A549 (cell line): ENCODE measurements around the gene NPY5R. TPM values are rescaled to one million over a fixed set of nuclear protein-coding genes. Genes with fewer than 3 reads are reported as not detected.

ENCODE experiments used
- ATAC-seq, 2 experiments: fragments of 200-7000 bp in 1 of 2; fragments of >200 bp in 1 of 2; cut with Nextera tagmentation in 1 of 2; cut with Tn5 transposase in 1 of 2; 3 replicates each; pipeline versions ENCODE4 v1.8.0 to v1.9.1; 2018 to 2020; ENCODE audit warnings: mild to moderate bottlenecking in 1 of 2, moderate library complexity in 1 of 2
- CTCF ChIA-PET: fragments of 300-600 bp; sonication (Branson Sonifier 250); formaldehyde crosslinking; extraction: SDS; loops from one replicate; lab custom pipeline; 2021; ENCODE audit warnings: antibody characterized with exemption, inconsistent platforms; lab: Yijun Ruan, JAX
- POLR2A ChIA-PET: fragments of 350-600 bp; formaldehyde crosslinking; extraction: SDS; loops from one replicate; lab custom pipeline; 2021; ENCODE audit warnings: antibody characterized with exemption, inconsistent platforms; lab: Yijun Ruan, JAX
- DNase-seq, 2 experiments: peaks; one replicate each; pipeline versions ENCODE4 v3.0.0 to v3.0.0-alpha.2; 2011 to 2016; ENCODE audit warnings: low read depth in 1 of 2, low spot score in 1 of 2
- FAIRE-seq: peaks from 2 replicates; lab custom pipeline; 2011; peaks lifted over from hg19 to GRCh38; lab: Jason Lieb, UNC
- H3K27ac ChIP-seq, 2 experiments: fragments of >200 bp; sonication (Bioruptor Twin); formaldehyde crosslinking; 3 replicates each; pipeline ENCODE4 v1.5.1; 2016 to 2017
- H3K4me1 ChIP-seq: fragments of >200 bp; sonication (Bioruptor Twin); formaldehyde crosslinking; 3 replicates; pipeline ENCODE4 v1.6.1; 2016
- H3K4me2 ChIP-seq: fragments of >200 bp; sonication (Bioruptor Twin); formaldehyde crosslinking; 3 replicates; pipeline ENCODE4 v1.6.1; 2016
- H3K4me3 ChIP-seq: fragments of >200 bp; sonication (Bioruptor Twin); formaldehyde crosslinking; 3 replicates; pipeline ENCODE4 v1.5.1; 2016
- H3K9me3 ChIP-seq: fragments of >200 bp; sonication (Bioruptor Twin); formaldehyde crosslinking; 3 replicates; pipeline ENCODE4 v1.6.1; 2016
- BCL3 ChIP-seq: fragments of >200 bp; sonication (Bioruptor Twin); formaldehyde crosslinking; IDR thresholded peaks from 3 replicates; pipeline ENCODE4 v1.6.1; 2016
- CBX2 ChIP-seq: fragments of 200-600 bp; sonication (generic); IDR thresholded peaks from 2 replicates; pipeline ENCODE4 v1.6.1; 2016; ENCODE audit warnings: low read depth, mild to moderate bottlenecking, borderline replicate concordance
- CHD2 ChIP-seq: fragments of 150-350 bp; IDR thresholded peaks from 2 replicates; pipeline ENCODE4 v1.6.1; 2014; ENCODE audit warnings: low read length; ENCODE audit not compliant: partially characterized antibody
- EHF ChIP-seq: fragments of 250-450 bp; sonication (Bioruptor Pico); IDR thresholded peaks from 2 replicates; pipeline ENCODE4 v1.5.0; 2020; ENCODE audit warnings: mild to moderate bottlenecking
- EHMT2 ChIP-seq: fragments of 200-600 bp; sonication (generic); IDR thresholded peaks from 2 replicates; pipeline ENCODE4 v1.6.1; 2016; ENCODE audit warnings: antibody characterized with exemption, low read depth, mild to moderate bottlenecking, moderate library complexity
- ESRRA ChIP-seq: fragments of 150-350 bp; IDR thresholded peaks from 2 replicates; pipeline ENCODE4 v1.6.1; 2014; ENCODE audit warnings: mild to moderate bottlenecking, low read length, borderline replicate concordance
- FOXS1 ChIP-seq: fragments of 250-450 bp; sonication (Bioruptor Pico); IDR thresholded peaks from 2 replicates; pipeline ENCODE4 v1.5.0; 2020; ENCODE audit warnings: mild to moderate bottlenecking, moderate library complexity
- JUNB ChIP-seq: fragments of >200 bp; sonication (Bioruptor Twin); formaldehyde crosslinking; IDR thresholded peaks from 2 replicates; pipeline ENCODE4 v1.6.1; 2016
- KDM5A ChIP-seq: fragments of 200-600 bp; sonication (generic); IDR thresholded peaks from 2 replicates; pipeline ENCODE4 v1.6.1; 2016; ENCODE audit warnings: antibody characterized with exemption, mild to moderate bottlenecking
- MAFK ChIP-seq: fragments of 450-650 bp; IDR thresholded peaks from 2 replicates; pipeline ENCODE4 v1.6.1; 2014; ENCODE audit not compliant: partially characterized antibody
- MYC ChIP-seq: IDR thresholded peaks from 2 replicates; pipeline ENCODE4 v1.6.1; 2012; ENCODE audit warnings: mild to moderate bottlenecking, inconsistent platforms, low read length, improper control_type of control experiment, borderline replicate concordance
- NFE2L2 ChIP-seq: fragments of 150-350 bp; conservative IDR thresholded peaks from 2 replicates; pipeline ENCODE4 v1.6.1; 2014; ENCODE audit warnings: low read length
- NR3C1 ChIP-seq: fragments of >200 bp; sonication (Bioruptor Twin); formaldehyde crosslinking; IDR thresholded peaks from 3 replicates; pipeline ENCODE4 v1.6.1; 2017
- POLR2A ChIP-seq: IDR thresholded peaks from 2 replicates; pipeline ENCODE4 v1.6.1; 2012; ENCODE audit warnings: mild to moderate bottlenecking, low read length
- POLR2AphosphoS2 ChIP-seq: conservative IDR thresholded peaks from 2 replicates; pipeline ENCODE4 v1.6.1; 2012; ENCODE audit warnings: low read length, improper control_type of control experiment, inconsistent platforms
- RAD21 ChIP-seq, 2 experiments: fragments of >200 bp in 1 of 2; sonication (Bioruptor Twin) in 1 of 2; formaldehyde crosslinking in 1 of 2; IDR thresholded peaks in 1 of 2; conservative IDR thresholded peaks in 1 of 2; 2 replicates in 1 of 2; 3 replicates in 1 of 2; pipeline ENCODE4 v1.6.1; 2012 to 2018; ENCODE audit warnings: inconsistent platforms in 1 of 2
- RCOR1 ChIP-seq: fragments of 150-350 bp; IDR thresholded peaks from 2 replicates; pipeline ENCODE4 v1.6.1; 2014; ENCODE audit warnings: antibody characterized with exemption, low read length, low read depth
- SREBF2 ChIP-seq: fragments of 450-650 bp; IDR thresholded peaks from 2 replicates; pipeline ENCODE4 v1.6.1; 2014; ENCODE audit warnings: mild to moderate bottlenecking, moderate library complexity
- TFCP2L1 ChIP-seq: fragments of 250-450 bp; sonication (Bioruptor Pico); IDR thresholded peaks from 2 replicates; pipeline ENCODE4 v1.5.0; 2021; ENCODE audit warnings: mild to moderate bottlenecking
- TP53 ChIP-seq: fragments of 250-450 bp; sonication (Bioruptor Pico); IDR thresholded peaks from 2 replicates; pipeline ENCODE4 v1.5.0; 2021; ENCODE audit warnings: mild to moderate bottlenecking, moderate library complexity
- ZC3H11A ChIP-seq: fragments of 450-650 bp; IDR thresholded peaks from 2 replicates; pipeline ENCODE4 v1.6.1; 2014; ENCODE audit warnings: antibody characterized with exemption, mild to moderate bottlenecking
- ZNF302 ChIP-seq: fragments of 250-450 bp; sonication (Bioruptor Pico); IDR thresholded peaks from 2 replicates; pipeline ENCODE4 v1.9.0; 2021; ENCODE audit warnings: inconsistent platforms, mild to moderate bottlenecking, moderate library complexity
- WGBS: methylation state at CpG from one replicate; pipeline ENCODE4 v1.1.6; 2017; ENCODE audit errors: missing lambda C conversion rate; 5-methylcytosine and 5-hydroxymethylcytosine counted together
- polyA plus RNA-seq, 4 experiments: library from polyadenylated mRNA; depleted of rRNA in 3 of 4; stranded (reverse); fragments of >200 nt; fragmentation: RNase III in 1 of 4; extraction: RNeasy Plus Mini Kit Qiagen cat#74134 plus additional on column Dnase treatment in 1 of 4; gene quantifications; 2 replicates in 3 of 4; 3 replicates in 1 of 4; pipeline ENCODE4 v1.2.3, GENCODE V29; 2011 to 2017
- TF ChIP-seq, protein P1 (sequence below): IDR thresholded peaks from 2 replicates; pipeline ENCODE4 v1.6.1; 2012; ENCODE audit warnings: low read depth, borderline replicate concordance
- TF ChIP-seq, protein P2 (sequence below): fragments of 150-350 bp; IDR thresholded peaks from 2 replicates; pipeline ENCODE4 v1.6.1; 2014; ENCODE audit warnings: low read depth, mild to moderate bottlenecking, low read length

Gene NPY5R
- polyA plus RNA-seq, 2 of the 4 experiments (the other 2 are of a cell fraction) = 0.13 TPM; not detected in 1

- no peak for TF ChIP-seq BCL3
- no peak for TF ChIP-seq JUNB
- no peak for TF ChIP-seq ZC3H11A
Measured at GRCh38 chr4:163372029-163372428, 28.3 kb downstream of the NPY5R start (continued).

DNA sequence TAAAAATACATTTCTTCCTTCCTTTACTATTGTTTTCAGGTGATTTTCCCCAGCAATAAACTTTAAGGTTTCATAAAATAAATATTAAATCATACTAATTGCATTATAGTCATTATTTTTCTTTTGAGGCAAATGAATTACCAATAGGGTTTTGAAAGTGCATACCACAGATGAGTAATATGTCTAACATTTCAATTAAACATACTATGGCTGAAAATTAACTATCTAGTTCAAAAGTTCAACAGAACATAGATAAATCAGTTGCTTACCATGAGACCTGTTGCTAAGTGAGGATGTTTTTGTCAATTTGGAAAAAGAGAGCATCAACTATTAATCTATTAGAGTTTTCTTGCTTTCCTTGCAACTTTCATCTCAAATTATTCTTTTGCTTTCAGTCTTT, 35.0 kb downstream of the NPY5R start:
- peak overlapping the region; percentile 36; the same call in 2 of the 3 replicates for H3K4me2 ChIP-seq
- POLR2A ChIA-PET = no interaction called here
- ATAC-seq = no peak
- H3K4me1 ChIP-seq = 0 out of 3 replicates have a peak, but pooled peaks cover 11% of the 10 kb centered on the region
- no peak for TF ChIP-seq TP53 (CRISPR knock-in tag)
- no peak for TF ChIP-seq ESRRA
- TF ChIP-seq MAFK = no peak
- TF ChIP-seq ZNF302 (CRISPR knock-in tag) = no peak
- TF ChIP-seq, protein P1, sequence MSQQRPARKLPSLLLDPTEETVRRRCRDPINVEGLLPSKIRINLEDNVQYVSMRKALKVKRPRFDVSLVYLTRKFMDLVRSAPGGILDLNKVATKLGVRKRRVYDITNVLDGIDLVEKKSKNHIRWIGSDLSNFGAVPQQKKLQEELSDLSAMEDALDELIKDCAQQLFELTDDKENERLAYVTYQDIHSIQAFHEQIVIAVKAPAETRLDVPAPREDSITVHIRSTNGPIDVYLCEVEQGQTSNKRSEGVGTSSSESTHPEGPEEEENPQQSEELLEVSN = no peak
- TF ChIP-seq, protein P2, sequence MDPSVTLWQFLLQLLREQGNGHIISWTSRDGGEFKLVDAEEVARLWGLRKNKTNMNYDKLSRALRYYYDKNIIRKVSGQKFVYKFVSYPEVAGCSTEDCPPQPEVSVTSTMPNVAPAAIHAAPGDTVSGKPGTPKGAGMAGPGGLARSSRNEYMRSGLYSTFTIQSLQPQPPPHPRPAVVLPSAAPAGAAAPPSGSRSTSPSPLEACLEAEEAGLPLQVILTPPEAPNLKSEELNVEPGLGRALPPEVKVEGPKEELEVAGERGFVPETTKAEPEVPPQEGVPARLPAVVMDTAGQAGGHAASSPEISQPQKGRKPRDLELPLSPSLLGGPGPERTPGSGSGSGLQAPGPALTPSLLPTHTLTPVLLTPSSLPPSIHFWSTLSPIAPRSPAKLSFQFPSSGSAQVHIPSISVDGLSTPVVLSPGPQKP = no peak
- TF ChIP-seq FOXS1 = no peak
- no peak for TF ChIP-seq RCOR1
- no peak for TF ChIP-seq POLR2AphosphoS2
- no peak for TF ChIP-seq NR3C1
- TF ChIP-seq KDM5A = no peak
- no peak for TF ChIP-seq EHMT2
- no peak for TF ChIP-seq NFE2L2
- TF ChIP-seq, all 56 proteins: peak for 0
- FAIRE-seq (no peak), DNase-seq (no peak)
- Histone ChIP-seq H3K9me3 (no peaks in the 10 kb centered on the region), H3K4me3 (no peak overlapping the region), H3K27ac (no peak overlapping the region)
- CTCF ChIA-PET = no interaction called here

- Histone ChIP-seq H3K4me1 (0 out of 3 replicates have a peak, but pooled peaks cover 11% of the 10 kb centered on the region), H3K4me2 (peak overlapping the region; percentile 28; the same call in 2 of the 3 replicates), H3K27ac (no peak overlapping the region; a peak in 1 of 6 replicates), H3K9me3 (no peaks in the 10 kb centered on the region), H3K4me3 (no peak overlapping the region)
- no peak for FAIRE-seq
- DNase-seq = peak in 1 of 2 experiments; percentile 17
- POLR2A ChIA-PET = no interaction called here
- 24% methylated on average over 5 of the region's 5 CpGs for WGBS
- no peak for ATAC-seq
- TF ChIP-seq POLR2A (no peak), CBX2 (no peak), FOXS1 (no peak), TFCP2L1 (CRISPR knock-in tag) (no peak), MYC (no peak), SREBF2 (no peak), CHD2 (no peak), RAD21 (conservative IDR thresholded peaks at IDR 0.05 in 1 of 2, IDR thresholded peaks at IDR 0.05 in 1 of 2) (no peak), EHF (no peak), ZC3H11A (no peak)
- CTCF ChIA-PET = no interaction called here
Measured at GRCh38 chr4:163380703-163381102, 37.0 kb downstream of the NPY5R start.
